22Rv1 (cell line): ENCODE data around the gene TRAPPC10.

Experiments
- ZFX ChIP-seq: fragments of 450-650 bp; IDR thresholded peaks from 2 replicates; pipeline ENCODE4 v1.6.1; 2017; ENCODE audit warnings: antibody characterized with exemption, borderline replicate concordance
- TF ChIP-seq, protein P1 (sequence below): fragments of 450-650 bp; IDR thresholded peaks from 2 replicates; pipeline ENCODE4 v1.5.1; 2017; ENCODE audit warnings: mild to moderate bottlenecking

GRCh38 chr21:44002511-44002910 lies 9.6 kb upstream of the TRAPPC10 start:
- TF ChIP-seq, protein P1, sequence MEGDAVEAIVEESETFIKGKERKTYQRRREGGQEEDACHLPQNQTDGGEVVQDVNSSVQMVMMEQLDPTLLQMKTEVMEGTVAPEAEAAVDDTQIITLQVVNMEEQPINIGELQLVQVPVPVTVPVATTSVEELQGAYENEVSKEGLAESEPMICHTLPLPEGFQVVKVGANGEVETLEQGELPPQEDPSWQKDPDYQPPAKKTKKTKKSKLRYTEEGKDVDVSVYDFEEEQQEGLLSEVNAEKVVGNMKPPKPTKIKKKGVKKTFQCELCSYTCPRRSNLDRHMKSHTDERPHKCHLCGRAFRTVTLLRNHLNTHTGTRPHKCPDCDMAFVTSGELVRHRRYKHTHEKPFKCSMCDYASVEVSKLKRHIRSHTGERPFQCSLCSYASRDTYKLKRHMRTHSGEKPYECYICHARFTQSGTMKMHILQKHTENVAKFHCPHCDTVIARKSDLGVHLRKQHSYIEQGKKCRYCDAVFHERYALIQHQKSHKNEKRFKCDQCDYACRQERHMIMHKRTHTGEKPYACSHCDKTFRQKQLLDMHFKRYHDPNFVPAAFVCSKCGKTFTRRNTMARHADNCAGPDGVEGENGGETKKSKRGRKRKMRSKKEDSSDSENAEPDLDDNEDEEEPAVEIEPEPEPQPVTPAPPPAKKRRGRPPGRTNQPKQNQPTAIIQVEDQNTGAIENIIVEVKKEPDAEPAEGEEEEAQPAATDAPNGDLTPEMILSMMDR: no peak
- no peak for TF ChIP-seq ZFX
